CD4-positive, alpha-beta T cell treated with Interleukin-1 beta for 1 hour (primary cell): ENCODE results near the gene ATP6V0C.
"Not testable (repeated sequence)": the region's sequence is repeated elsewhere in the genome, so short reads cannot be mapped to it uniquely, and the experiment has no call there.

Experiments
- DNase-seq, 2 donors: peaks; one replicate each; pipeline ENCODE4 v3.0.0-alpha.2; 2020 to 2022

Gene ATP6V0C

GRCh38 chr16:2475413-2476344 lies 38.1 kb upstream of the ATP6V0C start:
- peak; percentile 19 to 36 for DNase-seq

- no peak for DNase-seq
Observed at GRCh38 chr16:2476345-2476720, 37.4 kb upstream of the ATP6V0C start.

- no peak for DNase-seq
Observed at GRCh38 chr16:2476741-2477140, 37.0 kb upstream of the ATP6V0C start.

DNA sequence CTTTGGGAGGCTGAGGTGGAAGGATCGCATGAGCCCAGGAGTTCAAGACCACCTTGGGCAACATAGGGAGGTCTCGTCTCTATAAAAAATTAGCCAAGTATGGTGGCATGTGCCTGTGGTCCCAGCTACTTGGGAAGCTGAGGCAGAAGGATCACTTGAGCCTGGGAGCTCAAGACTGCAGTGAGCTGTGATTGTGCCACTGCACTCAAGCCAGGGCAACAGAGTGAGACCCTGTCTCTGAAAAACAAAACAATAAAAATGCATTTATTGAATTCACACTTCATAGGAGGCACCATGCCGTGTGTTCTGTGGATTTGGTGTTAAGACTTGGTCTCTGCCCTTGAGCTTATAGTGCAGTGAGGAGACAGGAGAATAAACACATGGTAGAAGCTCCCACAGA lies 36.4 kb upstream of the ATP6V0C start:
- no peak for DNase-seq

DNA sequence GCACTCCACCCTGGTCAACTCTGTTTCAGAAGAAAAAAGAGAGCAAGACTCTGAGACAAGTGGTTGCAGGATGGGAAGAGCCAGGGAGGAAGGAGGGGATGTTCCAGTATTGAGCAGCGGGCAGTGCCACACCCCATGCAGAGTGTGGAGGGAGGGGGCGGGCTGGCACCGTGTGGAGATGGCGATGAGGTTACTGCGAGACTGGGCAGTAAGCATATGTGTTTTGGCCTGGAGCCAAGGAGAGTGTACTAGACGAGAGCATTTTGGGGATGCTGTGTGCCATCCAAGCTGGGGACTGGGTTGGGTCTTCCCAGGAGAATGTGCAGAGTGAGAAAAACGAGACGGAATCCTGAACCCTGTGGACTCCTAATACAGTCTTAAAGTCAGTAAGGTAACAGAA lies 35.5 kb upstream of the ATP6V0C start:
- no peak for DNase-seq

DNA sequence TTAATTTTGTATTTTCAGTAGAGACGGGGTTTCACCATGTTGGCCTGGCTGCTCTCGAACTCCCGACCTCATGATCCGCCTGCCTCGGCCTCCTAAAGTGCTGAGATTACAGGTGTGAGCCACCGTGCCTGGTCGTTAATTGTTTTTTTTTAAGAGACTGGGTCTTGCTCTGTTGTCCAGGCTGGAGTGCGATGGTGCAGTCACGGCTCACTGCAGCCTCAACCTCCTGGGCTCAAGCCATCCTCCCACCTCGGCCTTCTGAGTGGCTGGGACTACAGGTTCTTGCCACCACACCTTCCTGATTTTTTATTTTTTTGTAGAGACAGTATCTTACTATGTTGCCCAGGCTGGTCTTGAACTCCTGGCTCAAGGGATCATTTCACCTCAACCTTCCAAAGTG lies 33.8 kb upstream of the ATP6V0C start:
- not testable (repeated sequence) for DNase-seq

- DNase-seq = no peak
Observed at GRCh38 chr16:2480948-2481347, 32.8 kb upstream of the ATP6V0C start.

- no peak for DNase-seq
Observed at GRCh38 chr16:2481676-2482075, 32.1 kb upstream of the ATP6V0C start.

DNA sequence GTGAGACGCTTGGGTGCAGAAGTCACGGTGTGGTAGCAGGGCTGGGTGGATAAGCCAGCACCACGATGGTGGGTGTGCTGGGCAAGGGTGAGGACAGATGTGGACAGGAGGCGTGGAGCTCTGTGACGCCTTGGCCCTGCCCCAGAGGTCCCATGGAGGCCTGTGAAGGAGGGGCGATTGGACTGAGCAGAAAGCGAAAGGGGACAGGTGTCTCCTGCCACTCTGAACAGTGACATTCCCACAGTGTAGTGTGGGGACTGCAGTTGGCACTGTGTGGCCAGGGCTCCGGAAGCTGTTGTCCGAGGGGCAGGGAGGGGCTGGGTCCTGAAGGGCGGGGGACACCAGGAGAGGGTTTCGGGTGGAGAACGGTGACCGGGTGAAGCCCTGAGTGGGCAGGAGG lies 31.5 kb upstream of the ATP6V0C start:
- DNase-seq = no peak

GRCh38 chr16:2482708-2483534 lies 30.8 kb upstream of the ATP6V0C start:
- DNase-seq = no peak

- no peak for DNase-seq
Observed at GRCh38 chr16:2483939-2484897, 29.5 kb upstream of the ATP6V0C start.

DNA sequence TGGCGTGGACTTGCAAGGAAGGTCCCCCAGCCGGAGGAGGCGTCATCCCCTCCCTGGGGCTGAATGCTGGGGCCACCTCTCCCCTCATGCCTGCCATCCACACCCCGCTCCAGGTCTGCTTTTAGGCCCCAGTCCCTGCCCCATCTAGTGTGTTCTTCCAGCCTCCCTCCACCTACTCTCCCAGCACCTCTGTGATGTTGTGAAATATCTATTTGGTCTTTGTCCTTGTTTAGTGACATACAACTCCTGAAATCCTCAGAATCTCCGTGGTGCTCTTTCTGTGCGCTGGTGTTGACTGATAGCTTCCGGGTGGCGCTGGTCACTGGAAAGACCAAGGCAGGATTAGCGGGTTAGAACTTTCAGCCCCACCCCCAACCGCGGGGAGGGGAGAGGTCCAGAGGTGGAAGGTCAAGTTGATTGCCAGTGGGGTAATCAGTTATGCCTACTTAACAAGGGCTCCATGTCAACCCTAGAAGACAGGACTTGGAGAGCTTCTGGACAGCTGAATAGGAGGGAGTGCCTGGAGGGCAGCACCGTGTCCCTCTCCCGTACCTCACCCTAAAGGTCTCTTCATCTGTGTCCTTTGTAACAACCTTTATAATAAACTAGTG lies 28.7 kb upstream of the ATP6V0C start:
- DNase-seq = no peak

- DNase-seq = no peak
Observed at GRCh38 chr16:2485811-2486507, 27.8 kb upstream of the ATP6V0C start.

GRCh38 chr16:2486645-2487516 lies 26.9 kb upstream of the ATP6V0C start:
- DNase-seq = peak; percentile 86 to 89

DNA sequence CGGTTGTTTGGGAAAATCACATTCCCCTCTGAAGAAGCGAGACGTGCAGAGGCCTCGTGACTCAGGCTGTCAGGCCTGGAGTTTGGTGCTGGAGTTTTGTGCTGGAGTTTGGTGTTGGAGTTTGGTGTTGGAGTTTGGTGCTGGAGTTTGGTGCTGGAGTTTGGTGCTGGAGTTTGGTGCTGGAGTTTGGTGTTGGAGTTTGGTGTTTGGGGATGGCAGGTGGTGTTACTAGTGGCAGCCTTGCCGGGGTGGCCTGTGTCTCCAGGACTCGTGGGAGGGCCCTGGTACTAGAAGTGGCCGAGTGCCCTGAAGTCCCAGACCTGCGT lies 26.3 kb upstream of the ATP6V0C start:
- DNase-seq = no peak

DNA sequence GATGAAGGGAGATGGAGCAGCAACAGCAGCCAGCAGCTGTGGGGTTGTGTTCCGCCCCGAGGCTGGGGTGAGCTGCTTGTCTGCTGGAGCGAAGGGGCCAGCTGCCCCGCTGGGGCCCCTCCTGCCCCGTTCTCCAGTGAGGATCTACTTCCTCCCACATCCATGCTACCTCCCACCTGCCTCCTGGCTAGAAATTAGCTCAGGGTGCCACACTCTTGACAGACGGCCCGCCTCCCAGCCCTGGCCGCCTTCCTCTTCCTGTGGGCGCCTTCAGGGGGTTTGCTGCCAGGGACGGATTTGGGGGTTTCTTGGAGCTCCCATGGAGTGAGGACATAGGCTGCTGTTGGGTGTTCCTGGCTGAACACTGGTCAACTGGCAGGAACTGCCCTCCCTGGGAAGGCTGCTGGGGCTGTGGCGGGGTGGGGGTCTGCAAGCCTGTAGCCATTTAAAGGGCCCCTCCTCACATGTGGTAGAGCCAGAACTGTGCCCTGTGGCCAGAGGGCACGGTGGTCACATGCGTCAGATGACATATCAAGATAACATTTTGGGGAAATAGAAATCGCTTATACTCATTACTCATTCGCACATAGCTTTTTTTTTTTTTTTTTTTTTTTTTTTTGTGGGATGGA lies 25.7 kb upstream of the ATP6V0C start:
- no peak for DNase-seq

- DNase-seq = no peak
Observed at GRCh38 chr16:2489581-2489980, 24.2 kb upstream of the ATP6V0C start.

- DNase-seq = no peak
Observed at GRCh38 chr16:2490190-2491105, 23.3 kb upstream of the ATP6V0C start.

- DNase-seq = no peak
Observed at GRCh38 chr16:2492292-2492691, 21.5 kb upstream of the ATP6V0C start.
